Endothelial cell (in vitro differentiated cells): ENCODE results near the gene APBA2. TPM values are rescaled to one million over a fixed set of nuclear protein-coding genes. Genes with fewer than 3 reads are reported as not detected.
A peak's percentile ranks its signal among the peaks of the same experiment; 100 is the strongest.

Experiments used
- DNase-seq: peaks from one replicate; pipeline ENCODE4 v3.0.0; 2021; ENCODE audit warnings: low spot score
- H3K27ac Mint-ChIP-seq: one replicate; pipeline ENCODE4 v1.8.0; 2021; ENCODE audit warnings: mixed read lengths, inconsistent platforms; ENCODE audit not compliant: unreplicated experiment
- H3K27me3 Mint-ChIP-seq: one replicate; pipeline ENCODE4 v1.8.0; 2021; ENCODE audit warnings: mild to moderate bottlenecking, moderate library complexity, mixed read lengths, inconsistent platforms; ENCODE audit not compliant: unreplicated experiment
- H3K36me3 Mint-ChIP-seq: one replicate; pipeline ENCODE4 v1.8.0; 2021; ENCODE audit warnings: mild to moderate bottlenecking, low read depth, mixed read lengths, inconsistent platforms; ENCODE audit not compliant: unreplicated experiment
- H3K4me1 Mint-ChIP-seq: one replicate; pipeline ENCODE4 v1.8.0; 2021; ENCODE audit warnings: mild to moderate bottlenecking, mixed read lengths, inconsistent platforms; ENCODE audit not compliant: unreplicated experiment
- H3K4me3 Mint-ChIP-seq: one replicate; pipeline ENCODE4 v1.8.0; 2021; ENCODE audit warnings: mild to moderate bottlenecking, mixed read lengths, inconsistent platforms; ENCODE audit not compliant: unreplicated experiment
- H3K9me3 Mint-ChIP-seq: one replicate; pipeline ENCODE4 v1.8.0; 2021; ENCODE audit warnings: mixed read lengths, inconsistent platforms; ENCODE audit not compliant: unreplicated experiment
- total RNA-seq: library from RNA; stranded (reverse); fragmentation: NEBNext Ultra II Directional; extraction: Animal tissue kit (Norgen Biotek cat#: 25700); gene quantifications from one replicate; pipeline ENCODE4 v1.2.1, GENCODE V29; 2021; ENCODE audit not compliant: unreplicated experiment
- TF ChIP-seq, protein P1 (sequence below): fragments of 200-600 bp; sonication (generic); IDR thresholded peaks from one replicate; pipeline ENCODE4 v1.5.0; 2021; ENCODE audit warnings: antibody characterized with exemption; ENCODE audit not compliant: unreplicated experiment

APBA2 gene
- total RNA-seq, 1 donor from 2014 or later: 33.1 TPM

DNA sequence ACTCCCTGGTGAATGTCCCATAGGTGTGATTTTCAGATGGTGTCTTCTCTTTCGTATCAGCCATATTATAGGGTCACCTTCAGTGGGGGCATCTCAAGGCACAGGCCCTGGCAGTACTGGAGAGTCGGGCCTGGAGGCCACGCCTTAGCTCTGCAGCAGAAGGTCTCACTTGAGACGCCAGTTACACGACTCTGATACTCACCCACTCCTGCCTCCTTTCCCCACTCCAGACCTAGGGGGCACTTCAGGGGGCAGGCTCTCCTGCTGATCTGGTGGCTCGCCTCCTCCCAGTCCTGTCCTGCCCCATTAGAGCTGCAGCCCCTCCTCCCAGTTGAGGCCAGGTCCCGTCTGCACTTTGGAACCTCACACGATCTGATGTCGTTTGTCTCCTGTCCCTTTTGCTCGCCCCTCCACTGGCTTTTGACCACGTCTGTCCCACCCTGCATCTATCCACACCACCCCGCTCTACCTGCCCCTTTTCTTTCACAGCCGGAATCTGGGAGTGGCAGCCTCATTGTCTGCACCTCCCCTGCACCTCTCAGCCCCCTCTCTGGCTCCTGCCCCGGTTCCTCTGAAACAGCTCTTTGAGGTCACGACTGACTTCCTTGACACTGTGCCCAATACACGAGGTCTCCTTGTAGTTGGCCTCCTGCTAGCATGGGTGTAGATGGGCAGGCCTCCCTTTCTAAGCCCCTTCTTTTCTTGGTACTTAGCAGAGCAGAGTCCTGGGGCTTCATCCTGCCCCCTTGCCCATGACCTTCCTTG is 201.9 kb downstream of the APBA2 start:
- DNase-seq: no peak
- H3K27me3 Mint-ChIP-seq: peaks cover 19% of the 10 kb centered on the region
- no peaks in the 10 kb centered on the region for H3K9me3 Mint-ChIP-seq
- no peaks in the 10 kb centered on the region for H3K4me1 Mint-ChIP-seq
- TF ChIP-seq, protein P1, sequence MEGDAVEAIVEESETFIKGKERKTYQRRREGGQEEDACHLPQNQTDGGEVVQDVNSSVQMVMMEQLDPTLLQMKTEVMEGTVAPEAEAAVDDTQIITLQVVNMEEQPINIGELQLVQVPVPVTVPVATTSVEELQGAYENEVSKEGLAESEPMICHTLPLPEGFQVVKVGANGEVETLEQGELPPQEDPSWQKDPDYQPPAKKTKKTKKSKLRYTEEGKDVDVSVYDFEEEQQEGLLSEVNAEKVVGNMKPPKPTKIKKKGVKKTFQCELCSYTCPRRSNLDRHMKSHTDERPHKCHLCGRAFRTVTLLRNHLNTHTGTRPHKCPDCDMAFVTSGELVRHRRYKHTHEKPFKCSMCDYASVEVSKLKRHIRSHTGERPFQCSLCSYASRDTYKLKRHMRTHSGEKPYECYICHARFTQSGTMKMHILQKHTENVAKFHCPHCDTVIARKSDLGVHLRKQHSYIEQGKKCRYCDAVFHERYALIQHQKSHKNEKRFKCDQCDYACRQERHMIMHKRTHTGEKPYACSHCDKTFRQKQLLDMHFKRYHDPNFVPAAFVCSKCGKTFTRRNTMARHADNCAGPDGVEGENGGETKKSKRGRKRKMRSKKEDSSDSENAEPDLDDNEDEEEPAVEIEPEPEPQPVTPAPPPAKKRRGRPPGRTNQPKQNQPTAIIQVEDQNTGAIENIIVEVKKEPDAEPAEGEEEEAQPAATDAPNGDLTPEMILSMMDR: no peak
- H3K27ac Mint-ChIP-seq: no peak overlapping the region
- peaks cover 4% of the 10 kb centered on the region for H3K36me3 Mint-ChIP-seq
- H3K4me3 Mint-ChIP-seq: no peak overlapping the region

DNA sequence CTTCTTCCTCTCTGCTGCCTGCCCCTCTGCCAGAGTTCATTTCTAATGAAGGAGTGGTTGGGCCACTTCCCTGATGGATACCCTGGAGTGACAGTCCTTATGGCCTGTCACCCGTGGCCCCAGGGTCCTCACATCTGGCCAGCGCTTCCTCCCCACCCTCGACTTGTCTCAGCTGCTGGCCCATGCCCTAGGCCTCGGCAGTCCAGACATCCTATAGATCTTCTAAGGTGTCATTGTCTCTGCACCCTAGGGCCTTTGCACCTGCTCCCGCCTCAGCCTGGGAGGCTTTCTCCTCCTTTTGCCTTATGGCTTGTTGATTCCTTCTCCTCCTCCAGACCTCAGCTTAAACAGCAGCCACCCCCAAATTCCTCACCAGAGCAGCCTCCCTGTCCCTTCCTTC is 202.9 kb downstream of the APBA2 start:
- H3K4me3 Mint-ChIP-seq: no peak overlapping the region
- TF ChIP-seq, protein P1: no peak
- no peak overlapping the region for H3K27ac Mint-ChIP-seq
- H3K9me3 Mint-ChIP-seq: no peaks in the 10 kb centered on the region
- peaks cover 4% of the 10 kb centered on the region for H3K36me3 Mint-ChIP-seq
- no peaks in the 10 kb centered on the region for H3K4me1 Mint-ChIP-seq
- H3K27me3 Mint-ChIP-seq: peaks cover 19% of the 10 kb centered on the region
- no peak for DNase-seq

DNA sequence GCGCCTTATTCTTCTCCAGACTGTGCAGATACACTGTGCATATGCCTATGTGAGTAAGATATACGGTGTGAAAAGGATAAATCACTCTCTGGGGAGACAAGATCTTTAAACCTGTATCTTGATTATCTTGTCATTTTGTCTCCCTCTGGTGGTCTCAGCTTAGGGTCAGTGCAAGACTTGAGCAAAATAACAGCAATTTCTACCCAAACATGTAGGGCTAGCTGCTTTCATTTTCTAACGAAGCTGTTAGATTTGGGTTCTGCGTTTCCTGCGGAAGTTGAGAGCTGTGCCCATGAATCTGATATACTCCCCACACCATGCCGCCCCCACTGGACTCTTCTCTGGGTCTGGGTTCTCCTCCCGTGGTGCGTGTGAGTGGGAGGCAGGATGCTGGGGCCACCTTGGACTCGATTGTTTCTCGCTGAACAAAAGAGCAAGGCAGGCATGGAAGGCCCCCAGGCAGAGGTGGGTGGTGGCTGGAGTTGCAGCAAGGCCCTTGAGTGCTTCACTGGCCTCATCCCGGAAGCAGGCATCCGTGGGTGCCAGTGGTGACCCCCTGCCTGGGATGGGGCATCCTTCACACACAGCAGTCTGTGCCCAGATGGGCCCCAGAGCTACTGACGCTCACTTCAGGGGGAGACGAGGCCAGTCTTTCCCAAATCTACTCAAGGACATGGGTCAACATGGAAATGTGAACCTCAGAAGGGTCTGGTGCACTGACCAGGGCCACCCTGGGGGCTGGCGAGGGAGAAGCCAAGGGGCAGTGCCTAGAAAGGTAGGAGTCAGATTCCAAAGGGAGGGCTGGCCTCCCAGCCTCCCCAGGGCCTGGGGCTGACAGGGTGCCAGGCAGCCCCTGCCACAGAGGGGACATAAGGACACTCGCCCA is 204.2 kb downstream of the APBA2 start:
- no peaks in the 10 kb centered on the region for H3K4me1 Mint-ChIP-seq
- no peaks in the 10 kb centered on the region for H3K9me3 Mint-ChIP-seq
- H3K27me3 Mint-ChIP-seq: peaks cover 22% of the 10 kb centered on the region
- no peak overlapping the region for H3K27ac Mint-ChIP-seq
- TF ChIP-seq, protein P1: no peak
- peaks cover 12% of the 10 kb centered on the region for H3K36me3 Mint-ChIP-seq
- no peak for DNase-seq
- no peak overlapping the region for H3K4me3 Mint-ChIP-seq

DNA sequence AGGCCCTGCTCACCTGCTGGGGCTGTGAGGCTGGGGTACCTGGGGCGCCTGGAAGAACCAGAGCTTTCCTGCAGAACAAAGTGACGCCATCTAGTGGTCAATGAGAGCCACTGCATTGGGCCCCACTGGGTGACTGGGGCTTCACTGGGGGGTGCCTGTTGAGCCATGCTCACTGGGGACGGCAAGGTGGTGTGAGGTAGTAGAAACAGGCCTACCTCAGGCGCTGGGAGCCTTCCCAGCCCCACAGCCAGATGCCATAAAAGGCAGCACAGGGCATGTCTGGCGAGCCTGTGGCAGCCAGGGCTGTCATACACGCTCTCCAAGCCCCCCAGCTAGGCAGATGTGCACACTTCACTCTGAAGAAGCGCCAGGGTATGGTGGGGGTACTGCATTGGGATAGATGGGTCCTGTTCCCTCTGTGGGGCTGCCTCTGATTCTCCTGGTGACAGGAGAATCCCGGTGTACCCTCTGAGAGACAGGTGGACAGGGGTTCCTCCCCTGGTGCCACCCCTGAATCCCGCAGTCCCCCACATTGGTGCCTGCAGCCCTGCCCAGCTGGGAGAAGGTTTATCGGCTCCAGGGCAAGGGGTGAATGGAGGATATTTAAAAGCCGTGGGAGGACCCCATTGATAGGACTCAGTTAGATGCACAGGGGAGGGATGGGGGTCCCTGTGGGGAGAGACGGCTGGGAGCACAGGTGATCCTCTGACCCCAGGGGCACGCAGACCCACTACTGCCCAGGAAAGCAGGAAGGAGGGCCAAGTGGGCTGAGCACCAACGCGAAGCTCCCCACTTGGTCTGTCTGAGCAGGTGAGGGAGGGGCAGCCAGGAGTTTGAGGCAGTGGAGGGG is 205.1 kb downstream of the APBA2 start:
- Mint-ChIP-seq H3K27ac (no peak overlapping the region), H3K4me1 (no peaks in the 10 kb centered on the region), H3K27me3 (peaks cover 22% of the 10 kb centered on the region), H3K36me3 (peaks cover 15% of the 10 kb centered on the region), H3K4me3 (no peak overlapping the region), H3K9me3 (no peaks in the 10 kb centered on the region)
- peak; percentile 44 for DNase-seq
- TF ChIP-seq, protein P1: peak; percentile 96
